HUES6 (cell line): ENCODE data around the gene KCNQ4.

Experiments used
- H3K27ac ChIP-seq: 2 replicates; pipeline ENCODE4 v1.7.0; 2013; ENCODE audit warnings: low read depth, mild to moderate bottlenecking, low read length, inconsistent platforms
- H3K27me3 ChIP-seq: 2 replicates; pipeline ENCODE4 v1.6.1; 2013; ENCODE audit warnings: low read length; ENCODE audit not compliant: control insufficient read depth, insufficient read depth
- H3K36me3 ChIP-seq: 2 replicates; pipeline ENCODE4 v1.6.1; 2013; ENCODE audit warnings: low read length; ENCODE audit not compliant: control insufficient read depth, insufficient read depth
- H3K4me1 ChIP-seq: 2 replicates; pipeline ENCODE4 v1.6.1; 2013; ENCODE audit warnings: low read length; ENCODE audit not compliant: control insufficient read depth, insufficient read depth
- H3K4me3 ChIP-seq: 2 replicates; pipeline ENCODE4 v1.5.1; 2013; ENCODE audit warnings: low read depth, low read length
- H3K9ac ChIP-seq: one replicate; pipeline ENCODE4 v1.6.1; 2013; ENCODE audit warnings: mild to moderate bottlenecking, low read length
- H3K9me3 ChIP-seq: 2 replicates; pipeline ENCODE4 v1.6.1; 2013; ENCODE audit warnings: low read depth, low read length; ENCODE audit not compliant: control insufficient read depth, insufficient read depth

KCNQ4 gene

DNA sequence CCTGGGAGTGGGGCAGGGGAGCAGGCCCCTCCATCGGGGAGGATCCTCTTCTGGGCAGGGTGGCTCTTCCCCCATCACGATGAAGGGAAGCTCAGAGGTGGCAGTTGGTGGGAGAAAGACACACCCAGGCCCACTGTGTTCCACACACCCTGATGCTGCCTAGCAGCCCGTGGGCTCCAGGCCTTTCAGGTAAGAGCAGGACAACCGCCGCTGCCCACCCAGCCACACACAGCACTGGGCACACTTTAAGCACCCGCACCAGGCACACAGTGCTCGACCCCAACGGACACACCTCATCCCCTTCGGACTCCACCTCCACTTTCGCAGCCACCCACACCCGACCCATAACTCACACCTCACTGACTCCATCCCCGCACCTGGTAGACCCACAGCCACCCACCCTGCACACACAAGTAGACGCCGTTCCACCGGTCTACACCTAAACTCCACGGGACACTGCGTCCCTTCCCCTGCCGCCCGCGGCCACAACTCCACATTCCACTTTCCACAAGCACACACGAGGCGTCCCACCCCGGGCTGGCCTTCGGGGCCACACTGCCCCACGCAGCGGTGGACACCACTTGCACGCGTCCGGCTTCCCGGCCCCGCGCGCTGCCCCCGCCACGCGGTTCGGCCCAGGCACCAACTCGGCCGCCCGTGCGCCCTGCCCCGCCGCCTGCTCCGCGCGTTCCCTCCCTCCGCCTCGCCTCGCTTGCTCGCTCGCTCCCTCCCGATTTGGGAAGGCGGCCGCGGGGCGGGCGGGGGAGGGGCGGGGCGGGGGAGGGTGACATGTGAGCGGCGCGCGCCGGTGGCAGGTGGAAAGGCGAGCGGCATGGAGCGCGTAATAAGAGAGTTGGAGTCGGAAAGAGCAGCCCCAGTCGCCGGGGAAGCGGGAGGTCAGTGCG is at the start of gene KCNQ4:
KCNQ4 (plus strand) TSS at position 787 of the 905 bp plus-strand sequence. CDS start 307 bp downstream, outside the sequence.
- Histone ChIP-seq H3K4me1 (peaks cover 16% of the 10 kb centered on the region), H3K27me3 (peaks cover 56% of the 10 kb centered on the region), H3K36me3 (no peaks in the 10 kb centered on the region), H3K9me3 (no peaks in the 10 kb centered on the region), H3K27ac (no peak within 1 kb of the TSS), H3K4me3 (peak within 1 kb of the TSS; percentile 73), H3K9ac (peak within 1 kb of the TSS; percentile 40)

DNA sequence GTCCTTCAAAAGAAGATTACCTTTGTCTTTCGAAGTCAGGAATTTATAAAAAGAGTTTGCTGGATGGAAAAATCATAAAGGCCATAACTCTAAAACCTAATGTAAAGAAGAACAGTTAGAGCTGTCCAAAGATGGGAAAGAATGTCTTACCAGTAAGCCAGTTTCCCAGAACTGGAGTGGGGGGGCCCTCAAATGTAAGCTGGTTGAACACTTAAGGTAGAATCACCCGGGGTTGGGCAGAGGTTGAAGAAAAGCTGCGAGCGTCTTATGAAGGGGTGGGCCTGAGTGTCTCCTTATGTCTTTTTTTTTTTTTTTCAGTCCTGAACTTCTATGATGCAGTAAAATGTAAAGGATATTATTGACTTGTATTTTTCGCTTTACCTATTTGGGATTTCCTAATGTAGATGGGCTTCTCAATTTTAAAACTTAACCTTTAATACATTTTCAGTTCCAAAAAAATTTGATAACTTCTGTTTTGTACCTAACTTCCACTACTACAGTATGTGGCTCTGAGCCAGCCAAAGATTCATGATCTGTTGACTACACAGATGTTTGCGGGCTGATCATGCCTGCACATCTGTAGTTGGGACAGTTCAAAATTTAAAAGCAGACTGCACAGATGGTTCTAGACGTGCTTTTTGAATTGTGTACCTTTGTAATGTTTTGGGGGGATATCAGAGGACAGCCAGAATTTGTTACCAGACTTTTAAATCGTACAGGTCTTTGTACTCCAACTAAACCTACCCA is 48.5 kb upstream of the KCNQ4 start:
- H3K9me3 ChIP-seq, result no peaks in the 10 kb centered on the region
- H3K36me3 ChIP-seq, result peaks cover 20% of the 10 kb centered on the region
- H3K4me3 ChIP-seq, result no peak overlapping the region
- H3K27me3 ChIP-seq, result no peaks in the 10 kb centered on the region
- H3K4me1 ChIP-seq, result peaks cover 14% of the 10 kb centered on the region
- H3K27ac ChIP-seq, result no peak overlapping the region
- no peak overlapping the region for H3K9ac ChIP-seq

DNA sequence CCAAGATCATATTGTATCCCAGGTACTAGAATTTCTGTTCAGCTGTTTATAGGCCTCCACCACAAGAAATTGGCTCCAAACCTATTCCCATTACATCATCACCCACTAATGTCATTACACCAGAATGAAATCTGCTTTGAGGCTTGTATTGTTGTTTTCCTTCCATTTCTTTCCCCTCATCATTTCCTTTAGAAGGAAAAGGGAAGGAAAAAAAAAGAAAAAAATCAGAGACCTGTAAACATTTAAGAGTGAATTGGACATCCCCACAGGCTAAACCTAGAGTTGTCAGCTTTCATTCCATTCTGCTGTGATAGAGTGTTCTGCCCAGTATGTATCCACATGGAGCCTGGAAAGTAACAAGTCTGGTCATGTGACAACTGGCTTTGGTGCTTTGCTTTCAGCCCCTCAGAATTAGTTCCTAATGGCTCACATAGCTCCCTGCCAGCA is 47.5 kb upstream of the KCNQ4 start:
- Histone ChIP-seq H3K27me3 (no peaks in the 10 kb centered on the region), H3K27ac (no peak overlapping the region), H3K36me3 (peaks cover 26% of the 10 kb centered on the region)

DNA sequence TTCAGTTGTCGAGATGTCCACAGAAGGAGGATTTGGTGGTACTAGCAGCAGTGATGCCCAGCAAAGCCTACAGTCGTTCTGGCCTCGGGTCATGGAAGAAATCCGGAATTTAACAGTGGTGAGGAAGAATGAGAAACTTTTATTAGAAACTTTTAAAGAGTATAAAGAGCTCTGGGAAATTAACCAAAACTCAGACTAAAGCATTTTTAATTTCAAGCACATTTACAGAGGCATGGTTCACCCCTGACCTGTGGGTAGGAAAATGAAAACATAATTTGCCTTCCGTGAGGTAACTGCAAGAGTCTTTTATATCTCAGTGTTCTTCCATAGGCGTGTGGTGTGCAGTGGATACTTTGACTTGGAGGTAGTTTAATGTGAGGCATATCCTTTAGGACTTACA is 44.8 kb upstream of the KCNQ4 start:
- Histone ChIP-seq H3K9ac (no peak overlapping the region), H3K4me3 (no peak overlapping the region), H3K4me1 (0 out of 2 replicates have a peak, but pooled peaks cover 3% of the 10 kb centered on the region), H3K9me3 (no peaks in the 10 kb centered on the region), H3K27me3 (no peaks in the 10 kb centered on the region), H3K36me3 (peaks cover 47% of the 10 kb centered on the region), H3K27ac (no peak overlapping the region)

More for the DNA sequence above, 47.5 kb upstream of the KCNQ4 start:
- H3K9ac ChIP-seq, result no peak overlapping the region
- peaks cover 14% of the 10 kb centered on the region for H3K4me1 ChIP-seq
- no peaks in the 10 kb centered on the region for H3K9me3 ChIP-seq
- no peak overlapping the region for H3K4me3 ChIP-seq

DNA sequence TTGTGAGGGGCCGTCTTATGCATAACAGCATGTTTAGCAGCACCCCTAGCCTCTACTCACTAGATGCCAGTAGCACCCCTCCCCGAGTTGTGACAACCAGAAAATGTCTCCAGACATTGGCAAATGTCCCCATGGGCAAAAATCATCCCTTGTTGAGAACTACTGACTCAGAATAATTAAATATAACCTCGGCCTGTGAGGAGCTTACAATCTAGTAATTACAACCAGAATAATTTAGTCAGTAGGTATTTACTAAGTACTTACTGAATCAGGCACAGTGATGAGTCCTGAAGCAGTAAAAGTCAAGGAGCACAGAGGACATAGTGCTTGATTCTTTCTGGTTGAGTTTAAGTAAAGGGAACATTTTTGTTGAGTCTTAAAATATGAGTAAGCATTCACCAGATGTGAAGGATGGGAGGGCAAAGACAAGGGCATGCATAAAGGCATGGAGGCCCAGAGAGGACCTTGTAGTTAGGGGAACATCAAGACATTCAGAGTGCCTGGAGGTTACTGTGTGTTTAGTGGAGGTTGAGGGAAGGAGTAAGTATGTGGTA is 44.1 kb upstream of the KCNQ4 start:
- Histone ChIP-seq H3K4me1 (0 out of 2 replicates have a peak, but pooled peaks cover 3% of the 10 kb centered on the region), H3K9ac (no peak overlapping the region), H3K36me3 (peaks cover 47% of the 10 kb centered on the region), H3K27me3 (no peaks in the 10 kb centered on the region), H3K4me3 (no peak overlapping the region), H3K9me3 (no peaks in the 10 kb centered on the region), H3K27ac (no peak overlapping the region)

DNA sequence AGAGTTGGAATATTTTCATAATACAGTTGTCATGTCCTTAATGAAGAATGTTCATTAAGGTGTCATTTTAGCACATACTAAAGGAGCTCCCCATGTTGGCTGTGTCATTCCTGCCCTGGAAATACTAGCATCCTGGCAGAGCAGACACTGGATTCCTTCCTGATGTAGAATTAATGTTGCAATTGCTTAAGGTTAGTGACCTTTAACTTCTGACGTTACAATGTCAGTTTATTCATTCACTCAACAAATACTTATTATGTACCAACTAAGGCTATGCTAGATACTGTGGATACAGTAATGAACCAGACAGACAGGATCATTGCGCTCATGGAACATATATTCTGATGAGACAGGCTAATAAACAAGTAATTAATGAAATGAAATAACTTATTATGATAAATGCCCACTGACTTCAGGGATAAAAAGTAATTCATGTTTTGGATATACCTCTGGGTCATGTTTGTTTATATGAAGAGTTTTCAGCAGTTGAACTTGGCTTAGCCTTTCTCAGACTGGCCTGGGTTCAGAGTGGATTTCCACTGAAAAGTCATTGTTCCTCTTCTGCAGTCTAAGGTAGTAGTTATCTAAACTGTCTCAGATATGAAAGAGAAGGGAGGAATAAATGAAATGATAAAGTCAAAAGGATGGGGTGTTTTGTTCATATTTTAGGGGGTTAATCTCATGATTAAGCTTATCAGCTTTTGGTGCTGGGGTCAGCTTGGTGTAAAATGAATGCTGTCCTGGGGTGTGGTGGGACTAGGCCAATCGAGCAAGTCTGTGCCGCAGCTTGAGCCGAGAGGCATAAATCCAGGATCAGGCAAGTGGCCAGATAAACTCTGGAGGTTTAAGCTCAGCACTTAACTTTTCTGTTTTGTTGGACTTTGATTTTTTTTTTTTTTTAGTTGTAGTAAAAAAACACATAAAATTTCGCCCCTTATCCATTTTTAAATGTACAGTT is 43.3 kb upstream of the KCNQ4 start:
- Histone ChIP-seq H3K27me3 (no peaks in the 10 kb centered on the region), H3K4me1 (0 out of 2 replicates have a peak, but pooled peaks cover 3% of the 10 kb centered on the region), H3K27ac (no peak overlapping the region), H3K4me3 (no peak overlapping the region), H3K9me3 (no peaks in the 10 kb centered on the region), H3K9ac (no peak overlapping the region), H3K36me3 (peaks cover 47% of the 10 kb centered on the region)

DNA sequence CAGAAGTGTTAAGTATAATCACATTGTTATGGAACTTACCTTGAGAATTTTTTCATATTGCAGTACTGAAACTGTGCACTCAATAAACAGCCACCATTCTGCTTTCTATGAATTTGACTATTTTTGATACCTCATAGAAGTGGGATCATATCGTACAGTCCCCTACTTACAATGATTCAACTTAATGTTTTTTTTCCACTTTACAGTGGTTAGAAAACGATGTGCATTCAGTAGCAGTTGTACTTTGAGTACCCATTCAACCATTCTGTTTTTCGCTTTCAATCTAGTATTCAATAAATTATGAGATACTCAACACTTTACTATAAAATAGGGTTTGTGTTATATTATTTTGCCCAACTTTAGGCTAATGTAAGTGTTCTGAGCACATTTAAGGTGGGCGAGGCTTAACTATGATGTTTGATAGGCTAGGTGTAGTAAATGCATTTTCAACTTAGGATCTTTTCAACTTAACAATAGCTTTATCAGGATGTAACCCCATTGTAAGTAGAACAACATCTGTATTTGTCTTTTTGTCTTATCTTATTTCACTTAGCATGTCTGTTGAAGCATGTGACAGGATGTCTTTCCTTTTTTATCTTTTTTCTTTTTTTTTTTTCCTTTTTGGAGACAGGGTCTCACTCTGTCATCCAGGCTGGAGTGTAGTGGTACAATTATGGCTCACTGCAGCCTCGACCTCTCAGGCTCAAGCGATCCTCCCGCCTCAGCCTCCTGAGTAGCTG is 42.4 kb upstream of the KCNQ4 start:
- H3K36me3 ChIP-seq, result peaks cover 51% of the 10 kb centered on the region
- 0 out of 2 replicates have a peak, but pooled peaks cover under 1% of the 10 kb centered on the region for H3K4me1 ChIP-seq
- no peaks in the 10 kb centered on the region for H3K9me3 ChIP-seq
- no peak overlapping the region for H3K9ac ChIP-seq
- no peak overlapping the region for H3K4me3 ChIP-seq
- no peak overlapping the region for H3K27ac ChIP-seq
- no peaks in the 10 kb centered on the region for H3K27me3 ChIP-seq

DNA sequence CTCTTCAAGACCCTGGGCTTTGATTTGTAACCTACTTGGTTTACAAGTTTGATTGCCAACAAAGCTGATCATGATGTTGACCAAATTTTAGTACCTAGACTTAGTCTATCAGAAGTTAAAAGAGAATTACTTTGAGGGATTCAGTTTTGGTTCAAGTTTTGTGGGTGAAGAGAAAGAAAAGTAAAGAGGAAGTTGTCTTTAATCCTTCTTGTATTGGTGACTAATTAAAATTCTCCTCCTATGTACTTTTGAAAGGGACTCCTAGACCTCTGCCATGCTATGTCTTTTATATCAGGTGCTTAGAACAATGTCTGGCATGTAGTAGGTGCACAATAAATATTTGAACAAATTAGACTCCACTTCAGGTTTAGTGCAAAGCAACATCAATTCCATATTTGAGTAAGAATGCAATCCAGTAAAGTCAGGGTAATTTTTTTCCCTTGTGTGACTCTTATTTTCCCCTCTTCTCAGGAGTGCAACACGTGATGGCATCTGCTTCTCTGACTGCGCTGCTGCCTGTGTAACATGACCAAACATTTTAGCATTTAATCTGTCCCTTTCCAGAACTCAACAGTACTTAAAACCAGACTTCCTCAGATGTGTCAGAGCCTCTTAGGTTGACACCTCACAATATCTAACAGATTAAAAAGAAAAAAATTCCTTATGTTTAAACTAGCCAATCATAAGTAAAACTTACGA is 41.1 kb upstream of the KCNQ4 start:
- H3K4me1 ChIP-seq, result no peaks in the 10 kb centered on the region
- no peaks in the 10 kb centered on the region for H3K27me3 ChIP-seq
- no peak overlapping the region for H3K9ac ChIP-seq
- peaks cover 61% of the 10 kb centered on the region for H3K36me3 ChIP-seq
- no peaks in the 10 kb centered on the region for H3K9me3 ChIP-seq
- H3K4me3 ChIP-seq, result no peak overlapping the region
- H3K27ac ChIP-seq, result no peak overlapping the region

DNA sequence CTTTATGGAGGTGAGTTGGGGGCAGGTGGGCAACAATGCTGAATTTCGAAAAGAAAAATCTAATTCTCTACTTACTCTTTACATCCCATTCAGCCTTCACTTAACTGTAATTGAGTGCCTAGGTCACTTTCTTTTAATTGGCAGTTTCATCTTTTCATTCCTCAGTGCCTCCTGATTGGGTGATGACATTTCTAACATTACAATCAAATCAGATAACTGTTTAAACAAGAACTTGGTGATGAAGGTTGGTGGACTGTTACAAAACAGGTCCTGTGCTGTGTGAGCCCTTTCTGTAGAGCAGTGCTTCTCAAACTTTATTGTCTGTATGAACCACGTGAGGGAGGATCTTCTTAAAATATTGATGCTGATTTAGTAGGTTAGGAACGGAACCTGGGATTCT is 40.1 kb upstream of the KCNQ4 start:
- no peaks in the 10 kb centered on the region for H3K4me1 ChIP-seq
- H3K9me3 ChIP-seq, result no peaks in the 10 kb centered on the region
- H3K27me3 ChIP-seq, result no peaks in the 10 kb centered on the region
- no peak overlapping the region for H3K4me3 ChIP-seq
- peaks cover 71% of the 10 kb centered on the region for H3K36me3 ChIP-seq
- no peak overlapping the region for H3K27ac ChIP-seq
- H3K9ac ChIP-seq, result no peak overlapping the region
